NCI-H1694 (cell line): ENCODE measurements around the gene ETV7.
"Not testable (repeated sequence)": the region's sequence is repeated elsewhere in the genome, so short reads cannot be mapped to it uniquely, and the experiment has no call there.

ENCODE experiments used
- DNase-seq: peaks from one replicate; lab custom pipeline; 2025; lab: John Stamatoyannopoulos, UW

Gene ETV7

DNA sequence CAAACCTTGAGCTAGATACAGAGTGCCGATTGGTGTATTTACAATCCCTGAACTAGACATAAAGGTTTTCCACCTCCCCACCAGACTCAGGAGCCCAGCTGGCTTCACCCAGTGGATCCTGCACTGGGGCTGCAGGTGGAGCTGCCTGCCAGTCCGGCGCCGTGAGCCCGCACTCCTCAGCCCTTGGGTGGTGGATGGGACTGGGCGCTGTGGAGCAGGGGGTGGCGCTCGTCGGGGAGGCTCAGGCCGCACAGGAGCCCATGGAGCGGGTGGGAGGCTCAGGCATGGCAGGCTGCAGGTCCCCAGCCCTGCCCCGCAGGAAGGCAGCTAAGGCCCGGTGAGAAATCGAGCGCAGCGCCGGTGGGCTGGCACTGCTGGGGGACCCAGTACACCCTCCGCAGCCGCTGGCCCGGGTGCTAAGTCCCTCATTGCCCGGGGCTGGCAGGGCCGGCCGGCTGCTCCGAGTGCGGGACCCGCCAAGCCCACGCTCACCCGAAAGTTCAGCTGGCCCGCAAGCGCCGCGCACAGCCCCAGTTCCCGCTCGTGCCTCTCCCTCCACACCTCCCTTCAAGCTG lies 23.3 kb downstream of the ETV7 start:
- DNase-seq = not testable (repeated sequence)

DNA sequence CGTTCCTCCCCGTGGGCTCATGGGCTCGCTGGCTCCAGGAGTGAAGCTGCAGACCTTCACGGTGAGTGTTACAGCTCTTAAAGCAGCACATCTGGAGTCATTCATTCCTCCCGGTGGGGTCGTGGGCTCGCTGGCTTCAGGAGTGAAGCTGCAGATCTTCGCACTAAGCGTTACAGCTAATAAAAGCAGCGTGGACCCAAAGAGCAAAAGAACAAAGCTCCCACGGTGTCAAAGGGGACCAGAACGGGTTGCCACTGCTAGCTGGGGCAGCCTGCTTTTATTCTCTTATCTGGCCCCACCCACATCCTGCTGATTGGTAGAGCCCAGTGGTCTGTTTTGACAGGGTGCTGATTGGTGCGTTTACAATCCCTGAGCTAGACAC lies 24.1 kb downstream of the ETV7 start:
- not testable (repeated sequence) for DNase-seq

DNA sequence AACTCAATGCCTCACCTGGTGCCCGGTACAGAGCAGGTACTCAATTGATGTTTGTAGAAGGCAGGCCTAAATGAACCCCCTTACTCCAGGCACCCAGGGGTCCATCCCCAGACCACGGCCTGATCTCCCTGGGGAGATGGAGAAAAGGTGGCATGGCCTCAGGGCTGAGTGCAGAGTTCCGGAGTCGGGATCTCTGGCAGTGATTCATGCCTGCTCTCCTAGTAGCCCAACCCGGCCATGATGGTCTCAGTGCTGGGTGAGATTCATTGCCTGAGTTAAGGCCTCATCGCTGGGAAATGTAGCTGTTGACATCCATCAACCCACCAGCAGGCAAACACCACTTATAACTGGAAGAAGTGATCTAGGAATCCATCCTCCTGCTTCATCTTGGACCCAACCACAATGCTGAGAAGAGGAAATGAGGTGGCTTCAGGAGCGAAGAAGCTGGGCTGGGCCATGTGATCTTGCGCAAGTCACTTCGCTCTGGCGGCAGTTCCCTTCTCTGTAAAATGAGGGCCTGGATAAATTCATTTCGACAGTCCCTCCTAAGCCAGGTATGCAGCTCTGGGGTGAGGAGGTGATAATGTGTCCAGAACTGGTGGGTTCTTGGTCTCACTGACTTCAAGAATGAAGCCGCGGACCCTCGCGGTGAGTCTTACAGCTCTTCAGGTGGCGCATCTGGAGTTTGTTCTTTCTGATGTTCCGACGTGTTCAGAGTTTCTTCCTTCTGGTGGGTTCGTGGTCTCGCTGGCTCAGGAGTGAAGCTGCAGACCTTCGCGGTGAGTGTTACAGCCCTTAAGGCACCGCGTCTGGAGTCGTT lies 24.7 kb downstream of the ETV7 start:
- DNase-seq = no peak

DNA sequence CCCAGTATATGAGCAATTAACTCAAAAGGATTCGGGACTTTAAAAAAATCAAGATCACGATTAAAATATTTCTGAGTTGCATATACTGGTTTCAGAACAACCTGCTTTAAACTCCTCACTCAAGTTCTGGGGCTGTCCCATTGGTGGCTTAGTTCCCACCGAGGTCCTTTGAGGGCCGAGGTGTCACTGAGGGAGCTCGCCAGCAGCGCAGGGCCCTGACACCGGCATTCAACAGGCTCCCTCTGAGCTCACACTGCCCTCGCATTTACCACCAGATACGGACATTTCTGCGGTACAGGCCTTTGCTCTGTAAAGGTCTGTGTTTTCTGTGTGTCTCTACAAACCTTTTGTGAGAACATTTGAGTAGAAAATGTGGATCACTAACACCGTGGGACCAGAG lies 26.4 kb downstream of the ETV7 start:
- no peak for DNase-seq

DNA sequence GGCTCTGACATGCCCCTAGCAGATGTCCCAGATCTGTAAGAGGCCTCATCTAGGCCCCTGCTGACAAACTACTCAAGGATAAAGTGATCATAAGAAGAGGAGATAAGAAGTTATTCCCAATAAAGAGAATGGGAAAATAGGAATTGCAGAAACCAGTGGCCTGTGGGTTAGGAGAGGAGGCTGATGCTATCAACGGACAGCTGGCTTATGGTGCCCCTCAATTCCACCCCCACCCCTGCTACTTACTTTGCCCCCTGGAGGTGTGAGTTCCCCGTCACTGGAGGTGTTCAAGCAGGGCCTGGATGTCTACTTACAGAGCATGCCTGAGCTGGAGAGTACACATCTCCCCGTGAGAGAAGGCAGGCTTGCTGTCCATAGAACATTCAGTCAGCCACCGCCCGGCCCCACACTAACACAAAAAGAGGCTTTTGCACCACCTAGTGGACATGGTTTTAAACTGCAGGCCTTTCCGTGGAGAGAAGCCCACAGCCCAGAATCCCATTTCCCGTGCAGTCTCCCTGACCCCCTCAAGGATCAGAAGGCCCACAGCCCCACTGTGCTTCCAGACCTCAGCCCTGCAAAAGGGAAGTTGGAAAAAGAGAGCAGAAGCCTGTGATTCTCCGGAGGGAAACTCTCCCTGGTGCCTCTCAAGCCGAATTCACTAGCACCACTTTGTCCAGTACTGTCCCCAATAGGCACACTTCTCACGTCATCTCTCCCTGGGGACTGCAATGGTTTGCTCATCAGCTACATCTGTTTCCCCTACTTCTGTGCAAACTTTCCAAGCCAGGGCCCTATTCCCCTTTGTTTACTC lies 27.0 kb downstream of the ETV7 start:
- DNase-seq = peak; percentile 69

DNA sequence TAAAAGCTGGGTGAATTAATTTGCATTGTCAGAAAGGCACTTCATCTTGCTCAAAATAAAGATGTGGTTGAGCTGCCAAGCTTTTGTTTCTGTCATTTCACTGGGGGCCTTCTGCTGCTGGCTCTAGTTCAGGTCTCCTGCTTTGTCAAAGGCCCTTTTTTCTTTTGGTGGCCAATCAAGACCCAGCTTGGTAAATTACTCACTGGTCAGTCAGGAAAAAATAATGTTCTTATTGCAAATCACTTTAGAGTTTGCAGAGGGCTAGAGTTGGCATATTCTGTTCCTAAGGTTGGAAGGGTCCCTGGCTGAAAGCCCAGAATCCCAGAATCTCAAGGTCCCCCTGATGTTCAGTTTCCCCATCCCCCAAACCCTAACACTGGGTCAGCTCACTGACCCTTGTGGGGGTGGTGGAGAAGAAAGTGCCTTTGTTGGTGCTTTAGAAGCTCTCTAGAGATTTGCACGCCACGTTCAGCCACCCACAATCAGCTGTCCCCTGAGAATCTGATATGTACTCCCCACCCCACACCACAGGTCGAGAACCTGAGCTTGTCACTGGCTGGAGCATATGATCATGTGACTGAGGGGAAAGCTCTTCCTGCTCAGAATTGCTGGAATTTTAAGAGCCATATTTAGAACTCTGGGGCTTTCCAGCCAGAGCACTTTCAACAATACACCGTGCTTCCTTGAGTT lies 29.1 kb downstream of the ETV7 start:
- no peak for DNase-seq

DNA sequence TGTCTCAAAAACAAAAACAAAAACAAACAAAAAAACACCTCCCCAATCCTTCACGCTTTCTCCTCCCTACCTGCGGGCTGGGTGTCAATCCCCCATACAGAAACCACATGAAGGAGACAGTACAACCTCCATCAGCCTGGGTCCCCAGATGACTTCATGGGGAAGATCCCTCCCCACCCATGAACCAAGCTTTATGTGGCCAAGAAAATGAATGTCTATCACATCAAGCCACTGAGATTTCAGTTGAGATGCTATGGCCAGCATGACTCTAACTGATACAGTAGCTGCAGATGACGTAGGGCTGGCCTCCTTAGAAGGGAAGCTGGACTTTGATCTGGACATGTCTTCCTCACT lies 29.6 kb downstream of the ETV7 start:
- DNase-seq = no peak

DNA sequence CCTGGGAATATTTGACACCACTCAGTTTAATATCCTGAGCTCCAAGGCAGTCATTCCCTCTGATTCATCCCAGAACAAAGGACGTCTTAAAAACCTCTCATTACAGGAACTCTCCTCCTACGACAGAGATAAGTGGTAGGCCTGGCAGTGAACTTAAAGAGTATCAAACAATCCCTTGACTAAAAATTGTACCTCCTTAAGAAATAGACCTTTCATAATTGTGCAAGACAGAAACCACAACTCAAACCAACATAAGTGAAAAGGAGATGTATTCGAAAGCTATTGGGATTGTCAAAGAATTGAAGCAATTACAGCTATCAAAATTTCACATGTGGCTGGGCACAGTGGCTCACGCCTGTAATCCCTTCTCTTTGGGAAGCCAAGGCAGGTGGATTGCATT lies 31.6 kb downstream of the ETV7 start:
- no peak for DNase-seq

DNA sequence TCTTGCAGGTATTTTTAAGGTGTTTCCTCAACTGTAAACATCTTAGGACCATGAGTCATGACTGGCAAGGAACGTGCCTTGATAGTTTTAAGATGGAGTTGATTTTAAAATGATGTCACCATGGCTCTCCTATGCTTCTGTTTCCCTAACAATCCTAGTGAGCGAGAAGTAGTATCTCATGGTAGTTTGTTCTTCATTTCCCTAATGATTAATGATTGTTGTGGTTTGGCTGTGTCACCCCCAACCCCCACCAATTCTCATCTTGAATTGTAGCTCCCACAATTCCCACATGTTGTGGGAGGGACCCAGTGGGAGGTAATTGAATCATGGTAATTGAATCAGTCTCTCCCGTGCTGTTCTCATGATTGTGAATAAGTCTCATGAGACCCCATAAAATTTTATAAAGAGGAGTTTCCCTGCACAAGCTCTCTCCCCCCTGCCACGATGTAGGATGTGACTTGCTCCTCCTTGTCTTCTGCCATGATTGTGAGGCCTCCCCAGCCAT lies 34.0 kb downstream of the ETV7 start:
- no peak for DNase-seq

DNA sequence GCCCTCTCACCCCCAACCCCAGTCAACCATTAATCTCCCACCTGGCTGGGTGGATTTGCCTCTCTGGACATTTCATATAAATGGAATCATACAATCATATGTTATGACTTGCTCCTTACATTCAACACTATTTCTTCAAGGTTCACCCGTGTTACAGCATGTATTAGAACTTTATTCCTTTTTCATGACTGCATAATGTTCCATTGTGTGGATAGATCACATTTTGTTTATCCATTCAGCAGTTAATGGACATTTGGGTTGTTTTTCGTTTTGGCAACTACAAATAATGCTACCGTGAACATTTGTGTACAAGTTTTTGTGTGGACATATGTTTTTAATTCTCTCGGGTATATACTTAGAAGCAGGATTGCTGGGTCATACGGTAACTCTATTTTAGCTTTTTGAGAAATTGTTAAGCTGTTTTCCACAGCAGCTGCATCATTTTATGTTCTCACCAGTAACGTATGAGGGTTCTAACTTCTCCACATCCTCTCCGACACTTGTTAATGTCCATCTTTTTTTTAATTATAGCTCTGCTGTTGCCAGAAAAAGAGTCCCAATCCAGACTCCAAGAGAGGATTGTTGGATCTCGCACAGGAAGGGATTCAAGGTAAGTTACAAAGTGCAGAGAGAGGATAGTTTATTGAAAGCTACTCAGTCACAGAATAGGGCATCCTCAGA lies 34.9 kb downstream of the ETV7 start:
- DNase-seq = no peak

DNA sequence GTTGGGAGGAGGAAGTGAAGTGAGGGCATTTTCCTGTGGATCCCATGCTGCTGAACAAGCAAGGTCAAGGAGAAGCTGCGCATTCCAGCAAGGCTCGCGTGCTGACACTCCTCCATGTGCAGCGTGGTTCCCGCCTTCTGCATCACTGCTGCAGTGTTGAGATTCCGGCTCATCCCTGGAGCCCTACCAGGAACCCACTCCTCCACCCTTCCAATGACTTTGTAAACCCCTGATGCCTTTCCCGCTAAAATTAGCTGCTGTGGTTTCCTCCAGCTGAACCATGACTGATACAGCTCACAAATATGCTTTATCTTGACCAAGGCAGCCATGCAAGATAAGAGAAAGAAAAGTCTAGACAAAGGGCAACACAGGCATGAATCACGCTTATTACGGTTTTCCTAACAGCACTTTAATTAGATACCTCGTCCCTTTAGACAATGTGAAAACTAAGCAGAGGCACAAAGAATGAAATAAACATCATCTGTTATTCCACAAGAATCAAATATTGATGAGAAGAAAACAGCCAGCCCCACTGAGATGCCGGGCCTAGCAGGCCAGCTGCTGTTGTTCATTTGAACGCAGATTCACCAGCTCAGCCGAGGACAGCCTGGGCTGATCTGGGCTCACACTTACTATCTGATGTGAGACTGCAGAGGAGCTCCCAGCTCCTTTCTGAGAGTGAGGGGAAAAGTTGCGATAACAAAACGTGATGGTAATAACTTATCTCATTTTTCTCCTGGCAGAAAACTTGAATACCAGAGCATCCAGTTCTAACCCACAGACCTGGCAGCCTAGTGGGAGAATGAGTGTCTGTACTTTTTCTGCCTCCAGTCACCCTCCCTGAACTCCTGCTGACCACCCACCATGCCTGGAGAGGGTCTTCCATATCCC lies 36.5 kb downstream of the ETV7 start:
- DNase-seq = no peak

DNA sequence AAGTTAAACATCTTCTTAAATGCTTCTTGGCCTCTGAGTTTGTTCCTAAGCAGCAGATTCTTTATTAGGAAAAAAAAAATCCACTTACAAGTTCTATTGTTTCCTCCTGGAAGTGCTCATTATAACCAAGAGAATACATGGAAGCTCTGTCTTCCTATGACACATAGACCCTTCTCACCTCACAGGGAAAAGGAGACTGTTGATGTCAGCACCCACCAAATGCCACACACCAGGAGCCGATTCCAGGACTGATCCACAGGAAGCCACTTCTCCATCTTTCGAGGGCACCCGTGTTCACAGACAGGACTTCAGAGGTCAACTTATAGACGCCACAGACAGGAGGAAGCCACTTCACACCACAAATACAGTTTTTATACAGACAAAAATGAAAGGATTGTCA lies 37.4 kb downstream of the ETV7 start:
- DNase-seq = no peak

DNA sequence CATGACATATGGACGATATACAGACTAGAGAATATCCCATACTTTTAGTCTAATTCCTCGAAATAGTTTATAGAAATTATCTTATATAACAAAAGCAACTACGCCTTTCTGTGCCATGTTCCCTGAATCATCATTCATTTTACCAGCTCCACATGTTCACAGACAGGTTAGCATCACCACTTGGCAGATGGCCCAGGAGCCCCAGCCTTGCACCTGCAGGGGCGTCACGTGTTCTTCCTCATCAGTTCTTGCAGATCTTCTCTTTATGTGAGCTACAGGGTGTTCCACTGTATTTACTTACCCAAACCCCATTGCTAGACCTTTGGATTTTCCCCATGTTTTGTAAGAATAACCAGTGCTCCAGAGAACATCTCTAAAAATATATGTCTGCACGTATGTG lies 38.2 kb downstream of the ETV7 start:
- no peak for DNase-seq

DNA sequence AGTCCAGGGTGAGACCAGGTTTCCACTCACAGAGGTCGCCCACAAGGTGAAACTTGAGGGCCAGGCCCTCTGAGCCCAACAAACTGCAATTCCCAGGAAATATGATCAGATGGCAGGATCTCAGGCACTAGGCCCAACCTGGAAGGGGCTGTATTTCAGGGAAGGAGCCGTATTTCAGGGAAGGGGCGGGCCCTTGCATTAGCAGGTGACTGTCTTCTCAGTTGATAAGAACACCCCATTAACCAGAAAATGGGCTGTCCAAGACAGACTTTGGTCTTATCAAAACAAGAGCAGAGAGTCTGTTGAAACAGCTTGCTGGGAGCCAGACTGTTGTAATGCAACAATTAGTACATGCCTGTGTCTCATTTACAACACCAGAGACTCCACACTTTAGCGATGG lies 39.8 kb downstream of the ETV7 start:
- DNase-seq = no peak

DNA sequence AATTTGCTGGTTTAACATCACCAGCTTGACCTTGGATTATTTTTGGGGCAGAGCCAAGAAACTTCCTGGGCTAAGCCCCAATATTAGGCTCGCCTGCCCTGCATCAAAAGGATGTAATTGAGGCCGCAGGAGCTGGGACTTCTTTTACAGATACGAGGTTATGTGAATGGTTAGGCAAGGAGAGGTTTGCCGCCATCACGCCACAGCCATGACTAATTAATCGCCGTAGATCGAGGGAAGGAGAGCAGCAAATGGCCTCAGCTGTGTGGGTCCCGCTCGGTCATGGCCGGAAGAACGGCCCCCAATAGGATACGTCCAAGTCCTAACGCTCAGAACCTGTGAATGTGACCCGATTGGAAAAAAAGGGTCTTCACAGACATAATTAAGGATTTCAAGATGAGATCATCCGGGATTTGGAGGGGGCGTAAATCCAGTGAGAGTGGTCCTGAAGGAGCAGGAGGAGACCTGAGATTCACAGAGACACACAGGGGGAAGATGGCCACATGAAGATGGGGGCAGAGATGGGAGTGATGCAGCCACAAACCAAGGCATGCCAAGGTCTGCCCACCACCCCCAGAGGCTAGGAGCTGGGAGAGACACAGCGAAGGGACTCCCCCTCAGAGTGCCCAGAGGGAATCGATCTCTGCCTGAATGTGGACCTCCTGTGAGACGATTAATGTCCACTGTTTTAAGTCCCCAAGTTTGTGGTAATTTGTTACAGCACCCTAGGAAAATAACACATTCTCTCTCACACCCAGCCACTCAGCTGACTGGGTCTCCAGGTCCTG lies 40.8 kb downstream of the ETV7 start:
- DNase-seq = no peak

DNA sequence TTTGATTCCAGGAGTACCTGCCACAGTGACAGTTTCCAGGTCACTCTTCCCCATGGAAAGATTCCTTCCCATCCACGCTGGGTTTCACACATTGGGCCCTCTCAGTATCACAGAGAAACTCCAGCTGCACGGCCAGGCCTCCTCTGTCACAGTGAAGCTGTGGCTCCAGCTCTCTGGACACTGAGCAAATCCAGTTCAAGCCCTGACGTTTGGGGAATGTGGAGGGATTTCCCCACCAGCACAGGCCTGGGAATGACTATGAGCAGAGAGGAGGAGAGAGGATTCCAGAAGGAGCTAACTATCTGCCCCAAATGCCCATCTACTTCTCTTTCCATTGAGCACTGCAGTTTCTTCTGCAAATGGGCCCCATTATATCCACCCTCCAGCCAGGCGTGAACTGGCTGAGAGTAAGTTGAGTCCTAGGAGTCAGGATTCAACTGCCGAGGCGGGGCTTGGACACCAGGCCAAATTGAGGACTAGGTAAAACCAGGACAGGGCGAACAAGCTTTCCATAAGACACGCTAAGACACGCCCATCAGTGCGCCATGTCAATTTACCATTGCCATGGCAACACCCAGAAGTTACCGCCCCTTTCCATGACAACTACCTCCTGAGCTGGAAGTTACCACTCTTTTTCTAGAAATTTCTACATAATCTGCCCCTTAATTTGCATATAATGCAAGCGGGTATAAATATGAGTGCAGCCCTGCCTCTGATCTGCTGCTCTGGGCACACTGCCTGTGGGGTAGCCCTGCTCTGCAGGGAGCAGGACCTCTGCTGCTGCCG lies 41.6 kb downstream of the ETV7 start:
- no peak for DNase-seq

DNA sequence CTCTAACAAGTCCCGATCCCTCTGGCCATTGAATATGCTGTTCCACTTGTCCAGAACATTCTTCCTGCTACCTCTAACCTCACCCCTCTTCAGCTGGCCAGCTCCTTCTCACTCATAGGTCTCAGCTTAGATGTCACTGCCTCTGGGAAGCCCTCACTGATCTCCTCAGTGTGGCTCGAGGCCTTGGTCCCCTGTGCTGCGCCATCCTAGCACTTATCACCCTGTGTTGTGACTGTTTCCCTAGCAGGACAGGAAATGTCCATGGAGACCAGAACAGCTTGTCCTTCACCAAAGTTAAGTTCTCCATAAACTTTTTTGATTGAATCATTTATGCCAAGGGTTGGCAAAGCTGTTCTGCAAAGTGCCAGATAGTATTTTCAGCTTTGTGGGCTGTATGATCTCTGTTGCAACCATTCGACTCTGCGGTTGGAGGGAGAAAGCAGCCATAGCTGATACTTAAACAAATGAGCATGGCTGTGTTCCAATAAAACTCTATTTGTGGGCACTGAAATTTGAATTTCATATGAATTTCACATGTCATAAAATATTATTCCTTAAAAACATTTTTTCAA lies 44.3 kb downstream of the ETV7 start:
- DNase-seq = no peak

DNA sequence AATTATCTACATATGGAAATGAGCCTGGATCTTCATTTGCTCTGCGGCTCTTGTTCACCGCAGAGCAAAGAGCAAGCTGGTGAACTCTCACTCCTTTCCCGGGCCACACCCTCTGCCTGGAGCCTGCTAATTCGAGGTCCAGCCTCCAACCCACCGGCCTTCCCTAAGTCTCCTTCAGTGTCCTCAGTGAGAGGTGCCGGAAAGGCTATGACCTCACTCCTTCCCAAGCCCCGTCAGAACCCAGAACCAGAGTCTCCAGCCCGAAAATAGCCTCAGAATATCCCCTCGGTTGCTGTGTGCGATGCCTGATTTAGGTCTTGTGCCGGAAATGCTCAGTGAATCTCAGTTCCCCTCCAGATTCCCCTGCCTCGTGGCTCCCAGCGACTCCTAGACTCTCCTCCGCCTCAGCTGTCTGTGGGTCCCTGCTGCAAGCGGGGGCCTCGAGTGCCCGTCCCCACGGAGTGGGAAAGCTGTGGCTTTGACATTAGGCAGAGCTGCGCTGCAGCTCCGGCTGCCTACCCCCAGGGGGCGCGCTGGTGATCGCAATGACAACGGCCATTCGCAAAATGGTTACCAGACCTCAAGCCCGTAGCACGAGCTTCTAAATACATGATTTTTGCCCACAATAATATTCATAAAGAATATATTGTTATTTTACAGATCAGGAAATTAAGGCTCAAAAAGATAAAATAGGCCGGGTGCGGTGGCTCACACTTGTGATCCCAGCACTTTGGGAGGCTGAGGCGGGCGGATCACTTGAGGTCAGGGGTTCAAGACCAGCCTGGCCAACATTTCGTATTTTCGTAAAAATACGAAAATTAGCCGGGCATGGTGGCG lies 46.6 kb downstream of the ETV7 start:
- peak; percentile 31 for DNase-seq
